ENCODE results near the gene PGP.

Gene PGP

GRCh38 chr16:2179576-2179975 lies 35.1 kb downstream of the PGP start:
- no peak for DNase-seq

GRCh38 chr16:2179107-2179501 lies 35.5 kb downstream of the PGP start:
- no peak for DNase-seq

DNA sequence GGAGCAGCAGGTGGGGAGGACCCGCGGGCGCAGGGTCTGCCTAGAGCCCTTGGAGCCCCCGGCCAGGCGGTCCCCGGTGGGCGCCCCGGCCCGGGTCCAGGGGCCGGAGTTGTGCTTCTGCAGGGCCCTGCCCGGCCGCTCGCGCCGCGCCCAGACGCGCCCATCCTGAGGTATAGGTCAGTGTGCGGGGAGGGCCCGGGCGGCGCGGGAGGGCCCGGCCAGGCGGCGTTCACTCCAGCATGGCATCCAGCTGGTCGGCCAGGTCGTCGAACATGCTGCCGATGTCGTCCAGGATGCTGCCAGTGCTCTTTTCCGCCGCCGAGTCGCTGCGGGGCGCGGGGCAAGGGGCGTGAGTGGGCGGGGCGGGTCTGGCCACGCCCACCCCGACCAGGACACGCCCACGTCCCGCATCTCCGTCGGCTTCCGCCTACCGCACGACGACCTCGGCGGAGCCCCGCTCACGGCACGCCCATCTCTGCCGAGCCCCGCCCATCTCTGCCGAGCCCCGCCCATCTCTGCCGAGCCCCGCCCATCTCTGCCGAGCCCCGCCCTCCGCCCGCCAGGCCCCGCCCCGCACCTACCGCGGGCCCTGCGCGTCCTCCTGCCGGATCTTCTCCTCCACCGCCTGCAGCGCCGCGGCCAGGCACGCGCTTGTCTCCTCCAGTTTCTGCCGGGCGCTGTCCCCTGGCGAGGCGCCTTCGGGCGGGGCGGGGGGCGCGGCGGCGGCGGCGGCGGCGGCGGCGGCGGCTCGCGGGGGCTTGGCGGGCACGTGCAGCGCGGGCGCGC lies 36.1 kb downstream of the PGP start:
- DNase-seq, result no peak

DNA sequence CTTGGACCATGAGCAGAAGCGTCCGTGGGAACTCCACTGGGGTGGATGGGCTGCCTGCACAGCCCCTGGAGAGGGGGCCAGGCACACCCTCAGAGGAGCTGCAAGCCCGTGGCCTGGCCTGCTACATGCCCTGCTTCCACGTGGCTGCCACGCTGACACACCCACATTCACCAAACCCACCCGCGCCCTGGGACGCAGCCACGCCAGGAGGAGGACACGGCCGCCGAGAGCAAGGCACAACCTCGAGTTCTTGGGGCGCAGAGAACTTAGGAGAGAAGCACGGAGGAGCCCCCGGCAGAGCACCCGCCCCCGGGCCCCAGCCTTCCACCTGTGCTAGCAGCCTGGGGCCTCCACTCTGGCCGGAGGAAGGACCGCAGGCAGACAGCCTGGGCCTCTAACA lies 37.1 kb downstream of the PGP start:
- no peak for DNase-seq

- no peak for DNase-seq
Observed at GRCh38 chr16:2177101-2177500, 37.5 kb downstream of the PGP start.

- DNase-seq, result no peak
Observed at GRCh38 chr16:2176047-2176446, 38.6 kb downstream of the PGP start.

- DNase-seq, result no peak
Observed at GRCh38 chr16:2175454-2175853, 39.2 kb downstream of the PGP start.

DNA sequence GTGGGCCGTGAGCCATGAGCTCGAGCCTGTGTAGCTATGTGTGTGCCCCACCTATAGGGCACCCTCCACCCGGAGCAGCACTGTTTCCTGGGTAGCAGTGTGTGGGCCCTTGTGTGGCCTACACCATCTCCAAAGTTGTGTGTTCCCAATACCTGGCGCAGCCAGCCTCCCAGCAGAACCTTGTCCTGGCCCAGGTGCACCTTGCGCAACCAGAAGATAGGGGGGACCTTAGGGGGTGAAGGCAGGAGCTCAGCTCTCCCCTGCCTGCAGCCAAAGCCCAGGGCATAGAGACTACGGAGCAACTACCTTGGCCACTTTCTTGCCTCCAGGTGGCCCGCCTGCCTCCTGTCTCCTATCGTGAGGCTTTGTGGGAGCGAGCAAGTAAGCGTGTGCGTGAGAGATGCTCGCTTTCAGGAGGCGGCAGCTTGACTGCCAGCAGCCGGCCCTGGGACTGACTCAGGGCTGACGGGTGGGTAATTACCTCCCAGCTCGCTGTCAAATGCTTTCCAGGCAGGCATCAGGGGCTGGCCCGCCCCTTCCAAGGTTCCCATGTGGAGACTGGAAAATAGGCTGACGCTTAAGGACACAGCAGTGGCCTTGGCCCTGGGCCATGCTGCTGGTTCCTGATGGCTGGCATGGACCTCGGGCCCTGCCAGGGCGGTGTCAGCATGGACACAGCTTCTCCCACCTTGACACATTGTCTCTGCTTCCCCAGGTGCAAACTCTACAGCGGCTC lies 40.1 kb downstream of the PGP start:
- no peak for DNase-seq

DNA sequence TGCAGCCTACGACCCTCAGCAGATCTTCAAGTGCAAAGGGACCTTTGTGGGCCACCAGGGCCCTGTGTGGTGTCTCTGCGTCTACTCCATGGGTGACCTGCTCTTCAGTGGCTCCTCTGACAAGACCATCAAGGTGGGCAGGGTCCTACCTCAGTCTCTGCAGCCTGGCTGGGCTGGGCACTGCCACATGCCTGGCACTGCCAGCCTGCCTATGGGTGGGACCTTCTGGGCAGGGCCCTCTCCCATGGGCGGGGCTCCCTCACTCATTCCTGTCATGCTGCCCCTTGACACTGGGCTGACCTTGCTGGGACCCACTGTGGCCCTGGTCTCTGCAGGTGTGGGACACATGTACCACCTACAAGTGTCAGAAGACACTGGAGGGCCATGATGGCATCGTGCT lies 40.7 kb downstream of the PGP start:
- DNase-seq, result no peak

- DNase-seq, result no peak
Observed at GRCh38 chr16:2173366-2173765, 41.3 kb downstream of the PGP start.

DNA sequence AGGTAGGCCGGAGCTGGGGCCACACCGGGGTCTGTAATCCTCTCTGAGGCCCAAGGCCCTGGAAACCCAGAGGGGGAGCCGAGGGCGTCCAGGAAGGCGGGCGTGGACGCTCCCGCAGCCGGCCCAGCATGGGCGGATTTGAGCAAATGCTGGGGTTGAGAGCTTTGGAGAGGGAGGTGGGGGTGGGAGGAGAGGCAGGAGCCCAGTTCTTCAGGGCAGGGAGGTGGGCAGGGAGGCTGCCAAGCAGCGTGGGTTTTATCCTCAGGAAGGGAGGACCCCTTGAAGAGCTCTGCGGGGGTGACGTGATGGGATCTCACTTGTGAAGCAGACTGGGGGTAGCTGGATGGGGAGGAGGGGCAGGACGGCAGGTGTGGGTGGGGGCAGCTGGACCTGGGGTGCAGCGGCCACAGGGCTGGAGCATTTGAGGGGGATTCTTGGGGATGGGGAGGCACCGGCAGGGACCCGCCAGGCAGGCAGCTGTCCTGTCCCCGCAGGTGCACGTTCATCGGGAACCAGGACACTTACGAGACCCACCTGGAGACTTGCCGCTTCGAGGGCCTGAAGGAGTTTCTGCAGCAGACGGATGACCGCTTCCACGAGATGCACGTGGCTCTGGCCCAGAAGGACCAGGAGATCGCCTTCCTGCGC lies 41.8 kb downstream of the PGP start:
- DNase-seq, result no peak

GRCh38 chr16:2171601-2172178 lies 43.0 kb downstream of the PGP start:
- no peak for DNase-seq

GRCh38 chr16:2170587-2171435 lies 43.8 kb downstream of the PGP start:
- no peak for DNase-seq

GRCh38 chr16:2170080-2170479 lies 44.6 kb downstream of the PGP start:
- no peak for DNase-seq

- no peak for DNase-seq
Observed at GRCh38 chr16:2167068-2167638, 47.5 kb downstream of the PGP start.

DNA sequence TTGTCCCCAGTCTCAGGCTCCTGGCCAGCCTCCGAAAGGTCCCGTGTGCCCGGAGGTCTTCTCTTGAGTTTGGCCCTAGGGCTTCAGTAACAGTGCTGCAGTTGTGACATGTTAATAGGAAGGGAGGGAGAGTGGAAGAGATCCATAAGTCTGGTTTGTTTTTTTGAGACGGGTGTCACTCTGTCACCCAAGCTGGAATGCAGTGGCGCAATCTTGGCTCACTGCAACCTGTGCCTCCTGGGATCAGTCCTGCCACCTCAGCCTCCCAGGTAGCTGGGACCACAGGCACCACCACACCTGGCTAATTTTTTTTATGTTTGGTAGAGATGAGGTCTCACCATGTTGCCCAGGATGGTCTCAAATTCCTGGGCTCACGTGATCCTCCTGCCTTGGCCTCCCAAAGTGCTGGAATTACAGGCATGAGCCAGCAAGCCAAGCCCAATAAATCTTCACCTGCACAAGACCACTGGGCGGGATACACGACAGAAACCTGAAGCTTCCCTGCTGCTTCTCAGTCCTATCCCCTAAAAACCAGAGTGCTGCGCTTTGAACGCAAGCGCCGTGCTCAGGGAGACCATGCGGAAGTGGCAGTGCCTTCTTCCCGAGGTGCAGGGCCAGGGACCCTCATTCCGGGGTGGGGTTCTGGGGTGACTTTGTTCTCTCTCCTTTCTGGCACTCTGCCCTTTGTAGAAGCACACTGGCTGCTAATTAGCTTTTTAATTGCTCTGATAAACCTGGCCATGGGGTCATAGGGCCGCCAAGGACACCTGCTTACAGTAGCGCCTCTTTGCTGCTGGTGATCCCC lies 48.2 kb downstream of the PGP start:
- DNase-seq, result no peak

DNA sequence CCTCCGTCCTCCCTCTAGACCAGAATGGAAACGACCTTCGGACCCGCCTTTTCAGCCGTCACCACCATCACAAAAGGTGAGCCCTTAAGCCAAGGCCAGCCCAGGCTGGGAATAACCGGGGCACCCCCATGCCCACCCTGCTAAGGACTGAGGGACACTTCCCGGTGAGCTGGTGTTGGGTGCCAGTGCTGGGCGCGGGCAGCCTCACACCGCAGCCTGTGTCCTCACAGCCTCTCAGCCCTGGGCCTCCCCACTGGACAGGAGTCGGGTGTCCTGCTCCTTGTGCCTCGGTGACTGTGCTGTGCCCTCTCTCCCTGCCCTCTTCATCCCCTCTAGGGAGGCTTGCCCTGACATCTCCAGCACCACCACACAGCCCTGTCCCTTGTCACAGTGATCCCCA lies 48.8 kb downstream of the PGP start:
- DNase-seq, result no peak

DNA sequence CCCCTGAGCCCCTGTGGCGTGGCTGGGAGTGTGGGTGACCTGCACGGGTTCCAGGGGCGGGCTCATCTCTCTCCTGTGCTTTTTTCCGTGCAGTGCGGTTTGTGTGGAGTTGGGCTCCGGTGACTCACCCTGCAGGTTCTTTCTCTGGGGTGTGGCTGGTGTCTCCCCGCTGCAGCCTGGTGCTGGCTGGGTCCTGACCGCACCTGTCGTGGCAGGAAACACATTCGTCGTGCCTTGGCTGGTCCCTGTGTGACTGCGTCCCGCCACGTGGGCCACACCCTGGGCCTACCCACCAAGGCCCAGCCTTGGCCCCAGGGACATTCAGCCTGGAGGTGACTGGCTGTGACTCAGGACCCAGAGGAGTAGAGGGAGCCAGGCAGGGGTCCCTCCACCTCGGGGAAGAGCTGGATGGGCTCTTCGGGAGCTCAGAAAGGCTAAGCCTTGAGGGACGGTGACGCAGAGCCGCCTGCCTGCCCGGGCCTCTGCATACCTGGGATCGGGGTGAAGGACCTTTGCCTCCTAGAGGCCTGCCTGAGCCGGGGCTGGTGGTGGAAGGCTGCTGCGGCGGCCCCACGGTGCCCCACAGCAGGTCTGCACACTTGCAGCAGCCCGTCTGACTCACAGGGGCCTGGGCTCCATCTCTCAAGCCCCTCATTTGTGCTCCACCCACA lies 51.3 kb downstream of the PGP start:
- no peak for DNase-seq

- no peak for DNase-seq
Observed at GRCh38 chr16:2162676-2163118, 51.9 kb downstream of the PGP start.

- no peak for DNase-seq
Observed at GRCh38 chr16:2161911-2162310, 52.7 kb downstream of the PGP start.
